Measurements from ENCODE around the gene TMEM161A. TPM values are rescaled to one million over a fixed set of nuclear protein-coding genes. Genes with fewer than 3 reads are reported as not detected.

The TMEM161A gene
- total RNA-seq, 1 donor from 2014 or later, result 13.3 TPM

- H3K4me3 Mint-ChIP-seq, result no peak overlapping the region
Measured at GRCh38 chr19:19157808-19158207, 19.5 kb upstream of the TMEM161A start.

GRCh38 chr19:19155495-19156219 lies 17.4 kb upstream of the TMEM161A start:
- Histone ChIP-seq H3F3A (ENCODE audit: low read depth) (no peaks in the 10 kb centered on the region), H3K4me3 (no peak overlapping the region), H3K36me3 (no peaks in the 10 kb centered on the region), H3K4me1 (no peaks in the 10 kb centered on the region), H3K79me2 (ENCODE audit: low read depth) (no peaks in the 10 kb centered on the region), H4K20me1 (ENCODE audit: low read depth) (no peaks in the 10 kb centered on the region), H3K27ac (no peak overlapping the region), H3K4me2 (no peak overlapping the region), H3K27me3 (no peaks in the 10 kb centered on the region), H3K9ac (no peak overlapping the region), H3K9me3 (ENCODE audit: low read depth) (no peaks in the 10 kb centered on the region), H2AFZ (replicated peaks) (no peak overlapping the region)
- Mint-ChIP-seq H3K36me3 (no peaks in the 10 kb centered on the region), H3K27me3 (ENCODE audit: insufficient read depth, low read depth) (peaks cover 4% of the 10 kb centered on the region), H3K4me3 (no peak overlapping the region), H3K4me1 (no peaks in the 10 kb centered on the region), H3K27ac (no peak overlapping the region), H3K9me3 (no peaks in the 10 kb centered on the region)
- TF ChIP-seq EZH2 (IDR thresholded peaks at IDR 0.05) (no peak), EZH2phosphoT487 (IDR thresholded peaks at IDR 0.05) (no peak), CTCF (IDR thresholded peaks at IDR 0.05) (no peak)
- DNase-seq (ENCODE audit: low spot score), result no peak

More at GRCh38 chr19:19157808-19158207, 19.5 kb upstream of the TMEM161A start:
- H3K9me3 ChIP-seq (ENCODE audit: low read depth), result no peaks in the 10 kb centered on the region
- no peak overlapping the region for H3K4me3 ChIP-seq
- H3K27ac ChIP-seq, result no peak overlapping the region
- no peaks in the 10 kb centered on the region for H3K27me3 ChIP-seq
- Mint-ChIP-seq H3K4me1 (no peaks in the 10 kb centered on the region), H3K27me3 (ENCODE audit: insufficient read depth, low read depth) (peaks cover 5% of the 10 kb centered on the region), H3K9me3 (no peaks in the 10 kb centered on the region), H3K36me3 (no peaks in the 10 kb centered on the region), H3K27ac (no peak overlapping the region)
- H3K79me2 ChIP-seq (ENCODE audit: low read depth), result no peaks in the 10 kb centered on the region
- no peak overlapping the region for H3K9ac ChIP-seq
- no peak for DNase-seq (ENCODE audit: low spot score)
- TF ChIP-seq CTCF (IDR thresholded peaks at IDR 0.05) (no peak), EZH2phosphoT487 (IDR thresholded peaks at IDR 0.05) (no peak), EZH2 (IDR thresholded peaks at IDR 0.05) (no peak)
- no peaks in the 10 kb centered on the region for H3K36me3 ChIP-seq
- no peak overlapping the region for H2AFZ ChIP-seq (replicated peaks)
- no peaks in the 10 kb centered on the region for H3K4me1 ChIP-seq
- no peaks in the 10 kb centered on the region for H4K20me1 ChIP-seq (ENCODE audit: low read depth)
- H3F3A ChIP-seq (ENCODE audit: low read depth), result no peaks in the 10 kb centered on the region
- H3K4me2 ChIP-seq, result no peak overlapping the region

GRCh38 chr19:19154768-19155494 lies 16.7 kb upstream of the TMEM161A start:
- Histone ChIP-seq H3K4me2 (no peak overlapping the region), H3K4me1 (no peaks in the 10 kb centered on the region), H3K27ac (no peak overlapping the region), H2AFZ (replicated peaks) (no peak overlapping the region), H3K9ac (no peak overlapping the region), H3K9me3 (ENCODE audit: low read depth) (no peaks in the 10 kb centered on the region), H3K4me3 (no peak overlapping the region), H3K27me3 (no peaks in the 10 kb centered on the region), H4K20me1 (ENCODE audit: low read depth) (no peaks in the 10 kb centered on the region), H3K36me3 (no peaks in the 10 kb centered on the region), H3F3A (ENCODE audit: low read depth) (no peaks in the 10 kb centered on the region), H3K79me2 (ENCODE audit: low read depth) (no peaks in the 10 kb centered on the region)
- Mint-ChIP-seq H3K27me3 (ENCODE audit: insufficient read depth, low read depth) (peaks cover 4% of the 10 kb centered on the region), H3K9me3 (no peaks in the 10 kb centered on the region), H3K36me3 (no peaks in the 10 kb centered on the region), H3K4me1 (no peaks in the 10 kb centered on the region), H3K4me3 (no peak overlapping the region), H3K27ac (peak overlapping the region; percentile 76)
- no peak for TF ChIP-seq EZH2 (IDR thresholded peaks at IDR 0.05)
- no peak for TF ChIP-seq EZH2phosphoT487 (IDR thresholded peaks at IDR 0.05)
- no peak for TF ChIP-seq CTCF (IDR thresholded peaks at IDR 0.05)
- no peak for DNase-seq (ENCODE audit: low spot score)

All from neural progenitor cell (in vitro differentiated cells).